Measurements from ENCODE around the gene APLP2. TPM values are rescaled to one million over a fixed set of nuclear protein-coding genes. Genes with fewer than 3 reads are reported as not detected.

APLP2 gene
- total RNA-seq, 3 donors from 2014 or later (not counting 1 experiment from before 2014, with no cell fraction given), result 99.8 to 119 (median 116) TPM

DNA sequence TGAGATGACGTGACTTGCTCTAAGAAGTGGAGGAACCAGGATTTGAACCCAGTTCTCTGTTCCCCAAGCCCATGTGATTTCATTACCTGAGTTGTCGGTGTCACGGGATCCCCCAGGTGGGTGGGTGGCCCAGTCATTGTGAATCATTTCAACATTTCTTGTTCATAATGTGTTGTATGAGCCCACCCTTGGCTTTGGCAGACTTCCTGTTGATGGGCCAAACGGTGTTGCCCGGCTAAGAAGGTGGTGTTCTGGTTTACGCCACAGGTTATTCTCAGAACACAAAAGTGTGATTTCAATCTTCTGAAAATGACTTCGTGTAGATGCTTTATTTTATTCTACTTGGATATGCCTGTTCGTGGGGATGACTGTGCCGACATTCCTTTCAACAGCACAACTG lies 68.3 kb downstream of the APLP2 start:
- H3K27ac ChIP-seq (ENCODE audit: low read length), result no peak overlapping the region
- H3K36me3 ChIP-seq (ENCODE audit: control insufficient read depth, insufficient read depth, low read length), result peaks cover 29% of the 10 kb centered on the region
- DNase-seq, result no peak
- no peaks in the 10 kb centered on the region for H3K27me3 Mint-ChIP-seq (ENCODE audit: low read depth in 2 of 2)
- TF ChIP-seq CTCF (IDR thresholded peaks at IDR 0.05), result no peak
- no peaks in the 10 kb centered on the region for H3K9me3 Mint-ChIP-seq
- no peak overlapping the region for H3K4me3 ChIP-seq (ENCODE audit: low read length)
- 83% methylated on average over 9 of the region's 9 CpGs for whole genome bisulfite sequencing (ENCODE audit: insufficient coverage)
- no peak overlapping the region for H3K4me3 Mint-ChIP-seq
- intact Hi-C loops (cut with micrococcal nuclease), result no loop called here
- no peaks in the 10 kb centered on the region for H3K4me1 Mint-ChIP-seq
- no peak for ATAC-seq
- peaks cover 10% of the 10 kb centered on the region for H3K36me3 Mint-ChIP-seq
- peak overlapping the region in 1 of 2 donors; percentile 45 for H3K27ac Mint-ChIP-seq
- H3K9me3 ChIP-seq (ENCODE audit: control insufficient read depth, insufficient read depth, low read length), result no peaks in the 10 kb centered on the region
- no peaks in the 10 kb centered on the region for H3K27me3 ChIP-seq (ENCODE audit: control insufficient read depth, insufficient read depth, low read length)
- no peaks in the 10 kb centered on the region for H3K4me1 ChIP-seq (ENCODE audit: control insufficient read depth, insufficient read depth, low read length)

DNA sequence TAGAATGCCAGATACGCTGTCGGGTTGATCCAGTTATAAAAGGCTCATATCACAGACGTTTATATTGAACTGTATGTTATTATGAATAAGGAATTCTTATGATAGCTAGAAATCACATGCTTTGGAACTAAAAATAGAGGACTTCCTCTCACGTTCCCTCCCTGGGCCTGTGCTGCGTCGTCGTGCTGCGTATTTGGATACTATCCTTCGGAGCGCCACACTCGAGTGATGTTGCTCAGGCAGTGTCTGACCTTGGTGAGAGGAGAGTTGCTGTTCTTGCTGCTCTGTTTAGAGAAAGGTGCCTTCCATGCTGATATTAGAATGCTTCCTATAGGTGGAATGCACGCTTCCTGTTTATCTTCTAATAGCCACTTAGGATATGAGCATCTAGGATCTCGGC lies 69.7 kb downstream of the APLP2 start:
- Histone ChIP-seq H3K4me3 (ENCODE audit: low read length) (no peak overlapping the region), H3K9me3 (ENCODE audit: control insufficient read depth, insufficient read depth, low read length) (no peaks in the 10 kb centered on the region), H3K4me1 (ENCODE audit: control insufficient read depth, insufficient read depth, low read length) (no peaks in the 10 kb centered on the region), H3K27me3 (ENCODE audit: control insufficient read depth, insufficient read depth, low read length) (no peaks in the 10 kb centered on the region), H3K27ac (ENCODE audit: low read length) (no peak overlapping the region), H3K36me3 (ENCODE audit: control insufficient read depth, insufficient read depth, low read length) (peaks cover 23% of the 10 kb centered on the region)
- Mint-ChIP-seq H3K36me3 (no peaks in the 10 kb centered on the region), H3K9me3 (no peaks in the 10 kb centered on the region), H3K4me1 (no peaks in the 10 kb centered on the region), H3K27me3 (ENCODE audit: low read depth in 2 of 2) (no peaks in the 10 kb centered on the region), H3K4me3 (no peak overlapping the region), H3K27ac (no peak overlapping the region)
- TF ChIP-seq CTCF (IDR thresholded peaks at IDR 0.05), result no peak
- ATAC-seq (no peak), DNase-seq (no peak)
- intact Hi-C loops (cut with micrococcal nuclease), result no loop called here
- 94% methylated on average over 13 of the region's 13 CpGs for WGBS (ENCODE audit: insufficient coverage)

DNA sequence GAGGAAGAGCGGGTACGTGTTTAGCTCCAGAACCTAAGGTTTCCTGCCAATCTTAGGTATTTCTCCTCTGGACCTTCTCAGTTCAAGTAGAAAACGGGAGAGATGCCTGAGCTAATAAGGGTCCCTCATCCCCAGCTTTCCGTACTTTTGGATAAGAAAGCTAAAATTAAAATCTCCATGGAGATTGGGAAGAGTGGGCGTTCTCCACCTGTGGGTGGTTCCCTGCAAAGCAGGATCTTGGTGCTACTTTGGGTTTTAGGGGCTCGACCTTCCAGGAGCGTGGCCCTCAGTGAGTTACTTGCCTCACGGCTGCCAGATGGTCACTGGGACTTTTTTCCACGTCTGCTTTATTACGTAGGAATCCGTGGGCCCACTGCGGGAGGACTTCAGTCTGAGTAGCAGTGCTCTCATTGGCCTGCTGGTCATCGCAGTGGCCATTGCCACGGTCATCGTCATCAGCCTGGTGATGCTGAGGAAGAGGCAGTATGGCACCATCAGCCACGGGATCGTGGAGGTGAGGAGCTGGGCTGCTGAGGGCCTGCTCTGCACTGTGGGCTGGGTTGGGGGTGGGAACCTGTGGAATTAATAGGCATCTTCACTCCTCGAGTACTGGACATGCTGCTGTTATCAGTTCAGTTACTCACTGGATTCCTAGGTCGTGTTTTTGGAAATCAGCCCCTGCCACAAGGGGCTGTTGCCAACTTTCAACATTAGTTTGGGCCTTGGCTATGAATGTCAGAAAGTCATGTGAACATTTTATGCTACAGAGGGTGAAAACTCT lies 72.1 kb downstream of the APLP2 start:
- no peak for TF ChIP-seq CTCF (IDR thresholded peaks at IDR 0.05)
- ATAC-seq (no peak), DNase-seq (no peak)
- no peak overlapping the region for H3K4me3 ChIP-seq (ENCODE audit: low read length)
- no peaks in the 10 kb centered on the region for H3K36me3 Mint-ChIP-seq
- intact Hi-C loops (cut with micrococcal nuclease), result no loop called here
- H3K27ac Mint-ChIP-seq, result no peak overlapping the region
- H3K36me3 ChIP-seq (ENCODE audit: control insufficient read depth, insufficient read depth, low read length), result peaks cover 29% of the 10 kb centered on the region
- no peaks in the 10 kb centered on the region for H3K9me3 Mint-ChIP-seq
- H3K27me3 ChIP-seq (ENCODE audit: control insufficient read depth, insufficient read depth, low read length), result no peaks in the 10 kb centered on the region
- H3K27me3 Mint-ChIP-seq (ENCODE audit: low read depth in 2 of 2), result no peaks in the 10 kb centered on the region
- H3K27ac ChIP-seq (ENCODE audit: low read length), result no peak overlapping the region
- peaks cover 9% of the 10 kb centered on the region for H3K4me1 ChIP-seq (ENCODE audit: control insufficient read depth, insufficient read depth, low read length)
- peaks cover 9% of the 10 kb centered on the region in 2 donors for H3K4me1 Mint-ChIP-seq
- 96% methylated on average over 19 of the region's 19 CpGs for WGBS (ENCODE audit: insufficient coverage)
- no peak overlapping the region for H3K4me3 Mint-ChIP-seq
- H3K9me3 ChIP-seq (ENCODE audit: control insufficient read depth, insufficient read depth, low read length), result no peaks in the 10 kb centered on the region

GRCh38 chr11:130144141-130144540 lies 74.4 kb downstream of the APLP2 start:
- Histone ChIP-seq H3K4me3 (ENCODE audit: low read length) (no peak overlapping the region), H3K27ac (ENCODE audit: low read length) (no peak overlapping the region), H3K9me3 (ENCODE audit: control insufficient read depth, insufficient read depth, low read length) (no peaks in the 10 kb centered on the region), H3K4me1 (ENCODE audit: control insufficient read depth, insufficient read depth, low read length) (peaks cover 20% of the 10 kb centered on the region), H3K27me3 (ENCODE audit: control insufficient read depth, insufficient read depth, low read length) (no peaks in the 10 kb centered on the region), H3K36me3 (ENCODE audit: control insufficient read depth, insufficient read depth, low read length) (peaks cover 21% of the 10 kb centered on the region)
- DNase-seq (no peak), ATAC-seq (no peak)
- Mint-ChIP-seq H3K9me3 (no peaks in the 10 kb centered on the region), H3K4me3 (no peak overlapping the region), H3K27ac (peak overlapping the region in 1 of 2 donors; percentile 72), H3K27me3 (ENCODE audit: low read depth in 2 of 2) (no peaks in the 10 kb centered on the region), H3K36me3 (no peaks in the 10 kb centered on the region), H3K4me1 (peaks cover 25 to 26% of the 10 kb centered on the region in 2 donors)
- intact Hi-C loops (cut with micrococcal nuclease), result no loop called here
- no peak for TF ChIP-seq CTCF (IDR thresholded peaks at IDR 0.05)
- WGBS (ENCODE audit: insufficient coverage), result 92% methylated on average over 10 of the region's 10 CpGs

Data from natural killer cell (primary cell).